HEK293 (cell line): ENCODE data around the gene NAV2.

Experiments used
- CTCF ChIA-PET: fragments of 350-600 bp; formaldehyde crosslinking; extraction: SDS; loops from one replicate; lab custom pipeline; 2021; ENCODE audit warnings: antibody characterized with exemption; lab: Yijun Ruan, JAX
- POLR2A ChIA-PET: fragments of 300-600 bp; formaldehyde crosslinking; extraction: SDS; loops from one replicate; lab custom pipeline; 2020; ENCODE audit warnings: antibody characterized with exemption, inconsistent platforms; lab: Yijun Ruan, JAX
- H3K27ac ChIP-seq: fragments of 200-500 bp; sonication (Bioruptor generic); 2 replicates; pipeline ENCODE4 v1.5.1; 2014; ENCODE audit warnings: low read depth, low read length, control low read depth, inconsistent platforms; ENCODE audit errors: extremely low read depth
- H3K36me3 ChIP-seq, 2 experiments: fragments of 200-500 bp in 1 of 2; sonication (Bioruptor generic) in 1 of 2; 1 replicate in 1 of 2; 2 replicates in 1 of 2; pipeline ENCODE4 v1.5.1; 2014 to 2017; ENCODE audit warnings: inconsistent platforms in 2 of 2, low read length in 2 of 2; ENCODE audit not compliant: control insufficient read depth in 2 of 2, insufficient read depth in 1 of 2
- H3K4me1 ChIP-seq: fragments of 200-500 bp; sonication (Bioruptor generic); 2 replicates; pipeline ENCODE4 v1.5.1; 2014; ENCODE audit warnings: mild to moderate bottlenecking, low read length, inconsistent platforms; ENCODE audit not compliant: control insufficient read depth, insufficient read depth
- H3K4me3 ChIP-seq: 2 replicates; pipeline ENCODE4 v1.5.1; 2011; ENCODE audit warnings: low read depth, mild to moderate bottlenecking, control low read depth, low read length, moderate library complexity
- H3K9me3 ChIP-seq: fragments of 200-500 bp; sonication (Bioruptor generic); 2 replicates; pipeline ENCODE4 v1.5.1; 2014; ENCODE audit warnings: low read depth, low read length, inconsistent platforms; ENCODE audit not compliant: control insufficient read depth, insufficient read depth
- KLF1 ChIP-seq: fragments of 450-650 bp; formaldehyde crosslinking; IDR thresholded peaks from 2 replicates; pipeline ENCODE4 v1.5.1; 2016; ENCODE audit warnings: missing biosample characterization, missing genetic modification characterization
- PRDM1 ChIP-seq: fragments of 450-650 bp; formaldehyde crosslinking; IDR thresholded peaks from 2 replicates; pipeline ENCODE4; 2016; ENCODE audit warnings: missing biosample characterization, missing genetic modification characterization
- ZBTB20 ChIP-seq: fragments of 450-650 bp; formaldehyde crosslinking; IDR thresholded peaks from 2 replicates; pipeline ENCODE4 v1.5.1; 2016; ENCODE audit warnings: missing biosample characterization, missing genetic modification characterization
- ZBTB8A ChIP-seq: fragments of 450-650 bp; formaldehyde crosslinking; IDR thresholded peaks from 2 replicates; pipeline ENCODE4 v1.5.1; 2016; ENCODE audit warnings: missing biosample characterization, missing genetic modification characterization
- ZNF121 ChIP-seq: fragments of 450-650 bp; formaldehyde crosslinking; IDR thresholded peaks from 2 replicates; pipeline ENCODE4 v1.5.1; 2016; ENCODE audit warnings: missing biosample characterization, missing genetic modification characterization
- ZNF133 ChIP-seq: fragments of 450-650 bp; formaldehyde crosslinking; IDR thresholded peaks from 2 replicates; pipeline ENCODE4 v1.5.1; 2016; ENCODE audit warnings: missing biosample characterization, missing genetic modification characterization
- ZNF146 ChIP-seq: fragments of 450-650 bp; formaldehyde crosslinking; IDR thresholded peaks from 2 replicates; pipeline ENCODE4 v1.5.1; 2016; ENCODE audit warnings: missing biosample characterization, missing genetic modification characterization
- ZNF302 ChIP-seq: fragments of 450-650 bp; formaldehyde crosslinking; IDR thresholded peaks from 2 replicates; pipeline ENCODE4 v1.5.1; 2016; ENCODE audit warnings: missing biosample characterization, missing genetic modification characterization, low read depth
- ZNF391 ChIP-seq: fragments of 450-650 bp; formaldehyde crosslinking; IDR thresholded peaks from 2 replicates; pipeline ENCODE4 v1.5.1; 2016; ENCODE audit warnings: low read depth, missing biosample characterization, missing genetic modification characterization, borderline replicate concordance
- ZNF394 ChIP-seq: fragments of 450-650 bp; formaldehyde crosslinking; IDR thresholded peaks from 2 replicates; pipeline ENCODE4 v1.5.1; 2016; ENCODE audit warnings: missing biosample characterization, missing genetic modification characterization, mild to moderate bottlenecking, moderate library complexity, borderline replicate concordance
- ZNF670 ChIP-seq: fragments of 450-650 bp; formaldehyde crosslinking; IDR thresholded peaks from 2 replicates; pipeline ENCODE4 v1.5.1; 2016; ENCODE audit warnings: missing biosample characterization, missing genetic modification characterization, low read depth
- ZNF747 ChIP-seq: fragments of 450-650 bp; formaldehyde crosslinking; IDR thresholded peaks from 2 replicates; pipeline ENCODE4 v1.5.1; 2016; ENCODE audit warnings: missing biosample characterization, missing genetic modification characterization
- TF ChIP-seq, protein P1 (sequence below): fragments of 450-650 bp; formaldehyde crosslinking; IDR thresholded peaks from 2 replicates; pipeline ENCODE4 v1.5.1; 2016; ENCODE audit warnings: missing biosample characterization, missing genetic modification characterization
- TF ChIP-seq, protein P2 (sequence below): fragments of 450-650 bp; formaldehyde crosslinking; IDR thresholded peaks from 2 replicates; pipeline ENCODE4 v1.5.1; 2016; ENCODE audit warnings: missing biosample characterization, missing genetic modification characterization

Gene NAV2

DNA sequence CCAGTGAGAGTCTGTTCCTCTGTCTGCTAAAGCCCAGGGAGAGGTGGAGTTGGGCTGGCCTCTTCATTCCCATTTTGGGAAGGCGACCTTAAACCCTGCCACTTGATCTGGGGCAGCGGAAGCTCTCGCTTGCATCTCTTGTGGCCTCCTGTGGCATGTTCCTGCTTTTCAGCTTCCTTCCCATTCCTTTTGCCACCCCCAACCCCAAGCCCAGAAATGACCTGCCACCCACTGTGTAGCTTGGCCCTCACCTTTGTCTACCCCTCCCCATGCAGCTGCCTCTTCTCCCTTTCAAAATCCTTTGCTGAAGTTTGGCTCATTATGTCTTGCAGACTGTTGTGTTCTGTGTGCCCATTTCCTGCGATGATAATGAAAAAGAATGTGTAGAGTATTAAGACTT is 337.4 kb downstream of the NAV2 start (continued):
- TF ChIP-seq, protein P1, sequence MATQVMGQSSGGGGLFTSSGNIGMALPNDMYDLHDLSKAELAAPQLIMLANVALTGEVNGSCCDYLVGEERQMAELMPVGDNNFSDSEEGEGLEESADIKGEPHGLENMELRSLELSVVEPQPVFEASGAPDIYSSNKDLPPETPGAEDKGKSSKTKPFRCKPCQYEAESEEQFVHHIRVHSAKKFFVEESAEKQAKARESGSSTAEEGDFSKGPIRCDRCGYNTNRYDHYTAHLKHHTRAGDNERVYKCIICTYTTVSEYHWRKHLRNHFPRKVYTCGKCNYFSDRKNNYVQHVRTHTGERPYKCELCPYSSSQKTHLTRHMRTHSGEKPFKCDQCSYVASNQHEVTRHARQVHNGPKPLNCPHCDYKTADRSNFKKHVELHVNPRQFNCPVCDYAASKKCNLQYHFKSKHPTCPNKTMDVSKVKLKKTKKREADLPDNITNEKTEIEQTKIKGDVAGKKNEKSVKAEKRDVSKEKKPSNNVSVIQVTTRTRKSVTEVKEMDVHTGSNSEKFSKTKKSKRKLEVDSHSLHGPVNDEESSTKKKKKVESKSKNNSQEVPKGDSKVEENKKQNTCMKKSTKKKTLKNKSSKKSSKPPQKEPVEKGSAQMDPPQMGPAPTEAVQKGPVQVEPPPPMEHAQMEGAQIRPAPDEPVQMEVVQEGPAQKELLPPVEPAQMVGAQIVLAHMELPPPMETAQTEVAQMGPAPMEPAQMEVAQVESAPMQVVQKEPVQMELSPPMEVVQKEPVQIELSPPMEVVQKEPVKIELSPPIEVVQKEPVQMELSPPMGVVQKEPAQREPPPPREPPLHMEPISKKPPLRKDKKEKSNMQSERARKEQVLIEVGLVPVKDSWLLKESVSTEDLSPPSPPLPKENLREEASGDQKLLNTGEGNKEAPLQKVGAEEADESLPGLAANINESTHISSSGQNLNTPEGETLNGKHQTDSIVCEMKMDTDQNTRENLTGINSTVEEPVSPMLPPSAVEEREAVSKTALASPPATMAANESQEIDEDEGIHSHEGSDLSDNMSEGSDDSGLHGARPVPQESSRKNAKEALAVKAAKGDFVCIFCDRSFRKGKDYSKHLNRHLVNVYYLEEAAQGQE (tag by site-specific recombination), result no peak
- TF ChIP-seq ZNF391 (tag by site-specific recombination) (no peak), KLF1 (no peak), ZNF670 (tag by site-specific recombination) (no peak), ZNF146 (tag by site-specific recombination) (no peak), ZNF133 (tag by site-specific recombination) (no peak), ZNF394 (tag by site-specific recombination) (no peak)

DNA sequence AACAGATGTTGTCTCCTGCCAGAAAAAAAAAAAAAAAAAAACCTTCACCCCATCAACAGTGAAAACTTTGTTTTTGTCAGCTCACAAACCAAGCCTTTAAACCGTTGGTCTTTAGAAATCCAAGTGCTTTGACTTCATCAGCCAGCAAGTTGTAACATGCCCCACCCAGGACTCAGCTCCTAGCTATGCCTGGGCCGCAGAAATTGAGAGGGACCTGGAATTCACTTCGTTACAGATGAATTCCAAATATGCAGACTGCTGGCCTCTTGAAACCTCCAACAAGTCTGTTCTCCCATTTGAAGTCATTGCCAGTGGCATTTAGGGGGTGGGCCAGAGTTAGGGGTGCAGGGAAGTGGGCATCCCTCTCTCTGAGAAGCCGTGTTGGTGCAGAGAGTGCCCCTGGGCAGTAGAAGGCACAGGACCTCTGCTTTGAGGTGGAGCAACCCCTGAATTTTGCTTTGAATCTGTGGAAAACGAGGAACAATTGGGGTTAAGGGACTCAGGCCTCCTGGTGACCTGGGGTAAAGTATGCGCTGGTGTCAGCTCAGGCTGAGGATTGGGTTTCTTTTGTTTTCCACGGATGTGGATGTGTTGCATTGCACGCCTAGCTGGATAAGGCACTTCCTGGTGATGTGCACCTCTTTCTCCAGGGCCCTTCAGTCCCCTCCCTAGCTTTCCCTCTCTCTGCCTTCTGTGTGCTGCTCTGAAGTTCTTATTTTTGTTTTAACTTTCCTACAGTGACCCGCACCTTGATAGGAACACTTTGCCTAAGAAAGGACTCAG is 338.1 kb downstream of the NAV2 start:
- H3K27ac ChIP-seq, result no peak overlapping the region
- TF ChIP-seq ZNF302 (tag by site-specific recombination), result no peak
- TF ChIP-seq PRDM1 (tag by site-specific recombination), result no peak
- TF ChIP-seq ZNF121, result no peak
- TF ChIP-seq ZBTB20, result peak; percentile 48; the same call in 1 of the 2 replicates
- no peak for TF ChIP-seq ZBTB8A
- no peak overlapping the region for H3K4me3 ChIP-seq
- H3K4me1 ChIP-seq, result no peaks in the 10 kb centered on the region
- H3K9me3 ChIP-seq, result no peaks in the 10 kb centered on the region
- H3K36me3 ChIP-seq, result peaks cover 0 to 32% of the 10 kb centered on the region in 2 experiments; a peak in 1 of 3 replicates
- ChIA-PET POLR2A (interaction anchor here (0.7 to 1.2 kb wide), 2 partner anchors 20 to 61 kb away, joined by 3 to 7 read pairs; no protein-coding TSS in a partner anchor), CTCF (interaction anchor here (0.6 to 1.8 kb wide), 2 partner anchors 13 to 26 kb away, joined by 3 read pairs; no protein-coding TSS in a partner anchor)

DNA sequence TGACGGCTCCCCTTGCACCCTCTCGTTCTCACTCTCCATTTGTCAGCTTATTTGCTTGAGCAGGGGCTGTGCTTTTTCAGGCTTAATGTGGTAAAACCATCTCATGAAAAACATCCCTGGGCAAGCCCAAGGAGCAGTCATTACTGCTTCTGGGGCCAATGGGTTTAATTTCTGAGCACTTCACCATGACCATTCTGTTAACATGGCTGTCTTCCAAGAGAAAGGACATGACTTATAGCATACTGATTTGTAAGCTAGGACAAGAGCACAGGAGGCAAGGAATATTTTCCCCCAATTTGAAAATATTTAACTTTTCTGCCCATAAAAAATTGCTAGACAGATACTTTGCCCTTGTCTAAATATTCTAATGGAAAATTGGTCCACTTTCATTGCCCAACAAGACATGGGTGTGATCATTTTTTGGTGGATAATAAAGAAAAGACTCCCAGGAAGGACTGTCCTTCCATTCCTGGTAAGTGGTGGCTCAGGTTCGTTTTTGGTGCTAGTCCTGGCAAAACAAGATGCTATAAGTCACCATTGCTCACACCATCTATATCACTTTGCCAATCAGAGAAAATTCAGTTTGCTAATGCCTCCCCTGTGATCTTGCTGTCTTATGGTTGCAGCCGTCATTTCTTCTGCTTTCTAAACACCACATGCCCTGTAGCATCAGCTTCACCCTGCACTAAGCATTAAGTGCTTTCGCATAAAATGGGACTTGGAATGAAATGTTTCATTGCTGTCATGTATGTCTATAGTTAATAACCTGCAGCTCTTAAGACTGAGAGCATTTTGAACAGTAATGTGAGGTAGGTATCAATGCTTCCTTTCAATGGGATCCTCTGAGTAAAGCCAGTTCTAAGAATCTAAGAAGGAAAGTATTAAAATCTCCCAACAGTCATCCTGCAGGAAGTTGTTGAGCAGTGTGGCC is 339.1 kb downstream of the NAV2 start:
- H3K4me3 ChIP-seq, result no peak overlapping the region
- H3K9me3 ChIP-seq, result no peaks in the 10 kb centered on the region
- 0 out of 2 replicates have a peak, but pooled peaks cover 1% of the 10 kb centered on the region for H3K4me1 ChIP-seq
- TF ChIP-seq, protein P2, sequence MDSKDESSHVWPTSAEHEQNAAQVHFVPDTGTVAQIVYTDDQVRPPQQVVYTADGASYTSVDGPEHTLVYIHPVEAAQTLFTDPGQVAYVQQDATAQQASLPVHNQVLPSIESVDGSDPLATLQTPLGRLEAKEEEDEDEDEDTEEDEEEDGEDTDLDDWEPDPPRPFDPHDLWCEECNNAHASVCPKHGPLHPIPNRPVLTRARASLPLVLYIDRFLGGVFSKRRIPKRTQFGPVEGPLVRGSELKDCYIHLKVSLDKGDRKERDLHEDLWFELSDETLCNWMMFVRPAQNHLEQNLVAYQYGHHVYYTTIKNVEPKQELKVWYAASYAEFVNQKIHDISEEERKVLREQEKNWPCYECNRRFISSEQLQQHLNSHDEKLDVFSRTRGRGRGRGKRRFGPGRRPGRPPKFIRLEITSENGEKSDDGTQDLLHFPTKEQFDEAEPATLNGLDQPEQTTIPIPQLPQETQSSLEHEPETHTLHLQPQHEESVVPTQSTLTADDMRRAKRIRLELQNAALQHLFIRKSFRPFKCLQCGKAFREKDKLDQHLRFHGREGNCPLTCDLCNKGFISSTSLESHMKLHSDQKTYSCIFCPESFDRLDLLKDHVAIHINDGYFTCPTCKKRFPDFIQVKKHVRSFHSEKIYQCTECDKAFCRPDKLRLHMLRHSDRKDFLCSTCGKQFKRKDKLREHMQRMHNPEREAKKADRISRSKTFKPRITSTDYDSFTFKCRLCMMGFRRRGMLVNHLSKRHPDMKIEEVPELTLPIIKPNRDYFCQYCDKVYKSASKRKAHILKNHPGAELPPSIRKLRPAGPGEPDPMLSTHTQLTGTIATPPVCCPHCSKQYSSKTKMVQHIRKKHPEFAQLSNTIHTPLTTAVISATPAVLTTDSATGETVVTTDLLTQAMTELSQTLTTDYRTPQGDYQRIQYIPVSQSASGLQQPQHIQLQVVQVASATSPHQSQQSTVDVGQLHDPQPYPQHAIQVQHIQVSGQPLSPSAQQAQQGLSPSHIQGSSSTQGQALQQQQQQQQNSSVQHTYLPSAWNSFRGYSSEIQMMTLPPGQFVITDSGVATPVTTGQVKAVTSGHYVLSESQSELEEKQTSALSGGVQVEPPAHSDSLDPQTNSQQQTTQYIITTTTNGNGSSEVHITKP (tag by site-specific recombination), result peak; percentile 51
- no peak for TF ChIP-seq ZNF747 (tag by site-specific recombination)
- ChIA-PET CTCF (interaction anchor here (0.6 to 1.2 kb wide), 3 partner anchors 9 to 100 kb away, joined by 3 to 4 read pairs (median 4); no protein-coding TSS in a partner anchor), POLR2A (interaction anchor here (0.5 kb wide), 1 partner anchor 39 kb away, joined by 3 read pairs; no protein-coding TSS in a partner anchor)
- peaks cover 0 to 34% of the 10 kb centered on the region in 2 experiments; a peak in 1 of 3 replicates for H3K36me3 ChIP-seq
- H3K27ac ChIP-seq, result no peak overlapping the region
